ENCODE data around the gene MYOT.

DNA sequence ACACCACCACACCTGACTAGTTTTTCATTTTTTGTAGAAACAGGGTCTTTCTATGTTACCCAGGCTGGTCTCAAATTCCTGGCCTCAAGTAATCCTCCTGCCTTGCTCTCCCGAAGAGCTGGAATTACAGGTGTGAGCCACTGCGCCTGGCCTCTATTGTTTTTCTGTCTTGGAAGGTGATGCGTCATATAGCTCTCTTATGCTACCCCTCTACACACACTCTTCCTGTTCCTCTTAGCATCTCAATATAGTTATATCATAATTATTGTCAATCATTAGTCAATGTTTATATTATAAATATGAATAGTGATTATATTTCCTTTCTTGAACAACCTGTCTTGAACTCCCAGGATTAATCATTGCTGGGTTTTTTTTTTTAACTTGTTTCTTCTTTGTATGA, 28.9 kb downstream of the MYOT start:
- TF ChIP-seq, protein P1, sequence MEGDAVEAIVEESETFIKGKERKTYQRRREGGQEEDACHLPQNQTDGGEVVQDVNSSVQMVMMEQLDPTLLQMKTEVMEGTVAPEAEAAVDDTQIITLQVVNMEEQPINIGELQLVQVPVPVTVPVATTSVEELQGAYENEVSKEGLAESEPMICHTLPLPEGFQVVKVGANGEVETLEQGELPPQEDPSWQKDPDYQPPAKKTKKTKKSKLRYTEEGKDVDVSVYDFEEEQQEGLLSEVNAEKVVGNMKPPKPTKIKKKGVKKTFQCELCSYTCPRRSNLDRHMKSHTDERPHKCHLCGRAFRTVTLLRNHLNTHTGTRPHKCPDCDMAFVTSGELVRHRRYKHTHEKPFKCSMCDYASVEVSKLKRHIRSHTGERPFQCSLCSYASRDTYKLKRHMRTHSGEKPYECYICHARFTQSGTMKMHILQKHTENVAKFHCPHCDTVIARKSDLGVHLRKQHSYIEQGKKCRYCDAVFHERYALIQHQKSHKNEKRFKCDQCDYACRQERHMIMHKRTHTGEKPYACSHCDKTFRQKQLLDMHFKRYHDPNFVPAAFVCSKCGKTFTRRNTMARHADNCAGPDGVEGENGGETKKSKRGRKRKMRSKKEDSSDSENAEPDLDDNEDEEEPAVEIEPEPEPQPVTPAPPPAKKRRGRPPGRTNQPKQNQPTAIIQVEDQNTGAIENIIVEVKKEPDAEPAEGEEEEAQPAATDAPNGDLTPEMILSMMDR (IDR thresholded peaks at IDR 0.05; ENCODE audit: low read depth, low read length) = no peak
- TF ChIP-seq POLR2A (IDR thresholded peaks at IDR 0.05; ENCODE audit: extremely low read depth, insufficient read length) (no peak), MYC (IDR thresholded peaks at IDR 0.05; ENCODE audit: low read depth, low read length) (no peak), MAX (IDR thresholded peaks at IDR 0.05; ENCODE audit: low read depth, low read length) (no peak)

Measured in NB4 (cell line).